Stimulated activated CD4-positive, alpha-beta T cell treated with anti-CD3 and anti-CD28 coated beads, Interleukin-1b, Interleukin-23, amount 100 ng/mL, for 24 hours (primary cell): ENCODE data around the gene NT5C3B.
"Not testable (repeated sequence)": the region's sequence is repeated elsewhere in the genome, so short reads cannot be mapped to it uniquely, and the experiment has no call there.

Experiments
- DNase-seq, 4 experiments: peaks; one replicate each; pipeline ENCODE4 v3.0.0-alpha.2; 2020; ENCODE audit warnings: low read depth in 4 of 4, low spot score in 1 of 4

NT5C3B gene

GRCh38 chr17:41835800-41836549 lies at the start of gene NT5C3B:
Gene NT5C3B (minus strand): TSS chr17:41836232. CDS start chr17:41836193, 39 bp downstream.
- DNase-seq: peak; percentile 6 to 51 (median 38)

DNA sequence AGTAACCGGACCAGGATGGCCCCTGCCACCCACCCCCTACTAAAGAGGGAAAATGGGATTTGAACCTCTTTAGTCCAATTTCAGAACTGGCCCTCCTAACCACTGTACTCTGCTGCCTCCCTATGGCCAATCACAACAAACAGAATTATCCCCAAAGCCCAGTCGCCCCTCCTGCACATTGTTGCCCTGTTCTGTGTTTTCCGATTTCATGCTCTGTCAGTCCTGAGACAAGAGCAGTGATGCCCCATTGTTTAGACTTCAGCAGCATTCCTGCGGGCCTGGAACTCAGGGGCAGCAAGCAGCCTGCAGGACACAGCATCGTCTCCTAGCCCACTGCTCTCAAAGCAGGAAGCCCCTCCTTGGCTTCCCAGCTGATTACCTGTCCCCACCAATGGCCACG lies 49.7 kb upstream of the NT5C3B start:
- no peak for DNase-seq

- no peak for DNase-seq
These were observed 46.7 kb upstream of the NT5C3B start for GRCh38 chr17:41882756-41883155.

DNA sequence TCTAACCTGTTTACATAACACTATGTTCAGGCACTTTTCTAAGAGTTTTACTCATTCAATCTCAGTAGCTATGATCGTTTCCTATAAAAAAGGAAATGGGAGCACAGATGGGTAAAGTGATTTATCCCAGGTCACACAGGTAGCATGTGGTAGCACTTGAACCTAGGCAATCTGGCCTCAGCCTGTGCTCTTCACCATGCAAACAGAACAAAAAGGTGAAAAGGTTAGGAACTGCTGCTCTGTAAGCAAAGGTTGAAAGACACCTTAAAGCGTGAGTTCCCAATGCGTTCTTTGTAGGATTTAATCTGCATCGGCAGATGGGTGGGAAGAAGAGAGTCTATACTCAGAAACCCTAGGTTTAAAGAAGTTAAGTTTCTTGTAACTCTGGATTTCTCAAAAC lies 44.1 kb upstream of the NT5C3B start:
- no peak for DNase-seq

- not testable (repeated sequence) for DNase-seq
These were observed 38.2 kb upstream of the NT5C3B start for GRCh38 chr17:41874293-41874670.

GRCh38 chr17:41873559-41874292 lies 37.7 kb upstream of the NT5C3B start:
- no peak for DNase-seq

DNA sequence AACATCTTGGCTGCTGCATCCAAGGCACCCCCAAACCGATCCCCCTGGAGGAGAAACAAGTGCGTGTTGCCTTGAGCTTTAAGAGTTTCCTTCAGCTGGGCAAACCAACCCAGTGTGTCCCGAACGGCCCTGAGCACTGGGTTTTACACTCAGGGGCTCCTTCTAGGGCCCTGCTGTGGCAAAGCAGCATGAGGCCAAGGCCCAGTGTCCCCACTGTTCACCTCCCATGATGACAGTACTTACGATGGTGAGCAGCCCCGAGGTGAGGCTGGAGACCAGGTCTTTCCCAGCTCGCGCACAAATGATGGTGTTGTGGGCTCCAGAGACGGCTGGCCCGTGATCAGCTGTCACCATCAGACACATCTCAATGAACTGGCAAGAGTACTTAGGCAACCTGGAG lies 35.8 kb upstream of the NT5C3B start:
- DNase-seq: no peak

GRCh38 chr17:41870627-41871026 lies 34.6 kb upstream of the NT5C3B start:
- DNase-seq: no peak

DNA sequence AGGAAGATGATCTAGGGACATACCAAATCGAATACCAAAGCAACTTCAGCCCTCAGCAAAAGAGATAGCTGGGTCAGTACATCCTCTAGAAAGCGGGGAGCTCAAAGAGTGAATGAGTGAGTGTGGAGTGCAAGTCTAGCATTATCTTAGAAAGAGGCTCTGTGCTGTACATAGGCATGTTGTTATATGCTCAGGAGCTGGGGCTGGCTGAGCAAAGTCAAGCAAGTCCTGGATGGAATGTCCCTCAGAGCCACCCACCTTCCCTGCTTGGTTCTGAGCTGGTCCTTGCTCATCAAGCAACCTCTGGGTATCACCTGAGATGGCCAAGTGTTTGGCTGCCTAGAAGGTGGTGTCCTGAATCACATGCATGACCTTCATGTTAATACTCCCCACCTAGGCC lies 34.1 kb upstream of the NT5C3B start:
- DNase-seq: no peak

DNA sequence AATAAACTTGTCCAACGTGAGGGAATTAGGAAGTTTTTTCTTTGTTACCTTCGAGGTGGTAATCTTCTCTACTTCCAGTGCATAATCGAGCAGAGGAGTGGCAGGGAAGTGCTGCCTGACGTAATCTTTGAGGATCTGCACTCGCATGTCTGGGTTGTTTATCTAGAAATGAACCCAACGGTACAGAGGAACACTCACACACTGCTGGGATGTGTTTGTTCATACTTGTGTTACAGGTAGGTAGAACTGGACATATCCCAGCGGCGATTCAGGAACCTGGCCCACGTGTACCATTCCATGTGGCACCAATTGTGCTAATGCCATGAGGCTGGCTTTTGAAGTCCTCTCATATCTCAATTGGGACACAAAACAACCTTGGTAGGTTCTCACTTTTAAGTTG lies 33.4 kb upstream of the NT5C3B start:
- no peak for DNase-seq

DNA sequence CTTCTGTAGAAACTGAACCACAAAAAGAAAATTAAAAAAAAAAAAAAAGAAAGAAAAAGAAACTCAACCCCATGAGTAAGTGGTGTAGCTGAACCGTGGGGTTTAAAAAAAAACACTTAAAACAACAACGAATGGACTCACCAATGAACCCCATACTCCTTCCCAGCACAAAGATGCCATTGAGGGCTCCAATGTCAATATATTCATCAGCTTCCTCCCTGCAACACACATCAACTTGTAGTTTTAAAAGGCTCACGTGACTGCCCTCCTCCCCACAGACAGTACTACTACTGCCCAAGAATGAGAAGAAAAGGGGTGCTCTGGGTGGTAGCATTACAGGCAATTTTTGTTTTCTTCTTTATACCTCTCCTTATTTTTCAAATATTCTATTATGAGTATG lies 32.5 kb upstream of the NT5C3B start:
- DNase-seq: no peak

DNA sequence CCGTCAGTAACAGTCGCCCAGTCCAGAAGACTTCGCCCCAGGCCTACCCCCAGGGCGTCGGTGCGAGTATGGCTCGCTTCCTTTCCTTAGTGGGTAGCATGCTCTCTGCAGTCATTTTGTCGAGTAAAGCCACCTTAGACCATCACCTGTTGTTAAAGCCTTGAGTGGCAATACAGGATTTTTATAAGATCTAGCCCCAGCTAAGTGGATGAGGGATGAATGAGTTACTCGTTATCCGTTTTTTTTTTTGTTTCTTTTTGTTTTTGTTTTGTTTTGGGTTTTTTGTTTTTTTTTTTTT lies 29.5 kb upstream of the NT5C3B start:
- no peak for DNase-seq

DNA sequence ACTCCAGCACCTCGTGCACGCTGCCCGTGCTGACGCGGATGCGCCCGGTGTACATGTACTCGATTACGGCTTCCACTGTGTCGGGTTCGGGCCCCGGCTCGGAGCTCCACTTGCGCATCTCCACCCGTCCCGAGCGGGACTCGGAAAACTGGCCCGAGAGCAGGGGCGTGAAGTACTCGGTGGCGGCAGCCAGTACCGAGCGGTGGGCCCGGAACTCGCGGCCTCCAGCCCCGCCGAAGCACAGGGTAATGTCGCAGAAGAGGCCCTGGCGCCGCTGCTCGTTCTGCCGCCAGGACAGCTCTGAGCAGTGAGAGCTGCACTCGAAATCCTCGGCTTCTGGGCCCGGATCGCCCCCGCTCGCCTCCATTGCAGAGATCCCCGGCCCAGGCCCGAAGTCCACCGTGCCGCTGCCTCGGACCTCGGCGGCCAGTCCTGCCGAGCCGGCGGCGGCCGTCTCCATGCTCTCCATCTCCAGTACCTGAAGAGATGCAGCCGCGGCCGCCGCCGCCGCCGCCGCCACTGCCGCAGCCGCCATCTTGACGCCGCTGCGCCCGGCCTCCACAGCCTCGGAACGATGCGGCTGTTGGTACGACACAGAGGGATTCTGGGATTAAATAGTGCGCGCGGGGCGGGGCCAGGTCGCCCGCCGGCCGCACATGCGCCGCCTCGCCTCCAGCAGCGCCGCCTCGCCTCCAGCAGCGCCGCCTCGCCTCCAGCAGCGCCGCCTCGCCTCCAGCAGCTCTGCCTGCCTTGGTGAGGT lies 29.0 kb upstream of the NT5C3B start, which contains the start of gene KLHL11:
KLHL11 (minus strand) TSS at position 588 of the 760 bp plus-strand sequence; CDS start at position 535, 53 bp downstream.
- DNase-seq: peak; percentile 57 to 83 (median 73)

- no peak for DNase-seq
These were observed 28.4 kb upstream of the NT5C3B start for GRCh38 chr17:41864498-41864835.

- DNase-seq: peak in 1 of 4 experiments; percentile 21
These were observed 27.2 kb upstream of the NT5C3B start for GRCh38 chr17:41863074-41863848.

DNA sequence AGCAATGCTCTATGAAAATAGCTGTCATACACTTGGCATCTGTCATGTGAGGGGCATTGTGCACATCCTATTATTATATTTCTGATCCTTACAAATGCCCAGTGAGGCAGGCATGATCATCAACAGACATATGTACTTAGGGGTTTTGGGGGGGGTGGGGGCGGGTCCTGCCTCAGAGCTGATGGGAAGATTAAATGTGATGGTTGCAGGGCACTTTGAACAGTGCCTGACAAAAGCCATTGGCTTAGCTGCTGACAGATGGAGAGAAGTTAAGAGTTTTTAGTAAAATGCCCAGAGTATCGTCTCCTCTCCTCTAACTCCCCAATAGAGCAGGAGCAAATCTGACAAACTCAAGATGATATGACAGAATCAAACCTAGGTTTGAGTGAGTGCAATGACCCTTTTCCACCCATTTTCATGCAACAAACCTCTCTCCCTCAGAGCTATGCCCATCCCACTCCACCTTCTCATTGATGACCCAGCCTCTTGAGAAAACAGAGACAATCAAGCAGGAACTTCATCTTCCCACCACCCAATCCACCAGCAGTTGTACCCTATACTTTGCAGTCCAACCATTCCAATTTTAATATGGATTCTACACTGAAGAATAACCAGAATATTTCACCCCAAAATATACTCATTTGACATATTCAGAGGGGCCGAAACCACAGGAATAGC lies 24.4 kb upstream of the NT5C3B start:
- DNase-seq: no peak

DNA sequence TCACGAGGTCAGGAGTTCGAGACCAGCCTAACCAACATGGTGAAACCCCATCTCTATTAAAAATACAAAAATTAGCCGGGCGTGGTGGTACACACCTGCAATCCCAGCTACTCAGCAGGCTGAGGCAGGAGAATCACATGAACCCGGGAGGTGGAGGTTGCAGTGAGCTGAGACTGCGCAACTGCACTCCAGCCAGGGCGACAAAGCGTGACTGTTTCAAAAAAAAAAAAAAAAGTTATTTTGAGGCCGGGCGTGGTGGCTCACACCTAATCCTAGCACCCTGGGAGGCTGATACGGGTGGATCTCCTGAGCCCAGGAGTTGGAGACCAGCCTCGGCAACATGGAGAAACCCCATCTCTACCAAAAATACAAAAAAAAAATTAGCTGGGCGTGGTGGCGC lies 15.3 kb upstream of the NT5C3B start:
- not testable (repeated sequence) for DNase-seq

DNA sequence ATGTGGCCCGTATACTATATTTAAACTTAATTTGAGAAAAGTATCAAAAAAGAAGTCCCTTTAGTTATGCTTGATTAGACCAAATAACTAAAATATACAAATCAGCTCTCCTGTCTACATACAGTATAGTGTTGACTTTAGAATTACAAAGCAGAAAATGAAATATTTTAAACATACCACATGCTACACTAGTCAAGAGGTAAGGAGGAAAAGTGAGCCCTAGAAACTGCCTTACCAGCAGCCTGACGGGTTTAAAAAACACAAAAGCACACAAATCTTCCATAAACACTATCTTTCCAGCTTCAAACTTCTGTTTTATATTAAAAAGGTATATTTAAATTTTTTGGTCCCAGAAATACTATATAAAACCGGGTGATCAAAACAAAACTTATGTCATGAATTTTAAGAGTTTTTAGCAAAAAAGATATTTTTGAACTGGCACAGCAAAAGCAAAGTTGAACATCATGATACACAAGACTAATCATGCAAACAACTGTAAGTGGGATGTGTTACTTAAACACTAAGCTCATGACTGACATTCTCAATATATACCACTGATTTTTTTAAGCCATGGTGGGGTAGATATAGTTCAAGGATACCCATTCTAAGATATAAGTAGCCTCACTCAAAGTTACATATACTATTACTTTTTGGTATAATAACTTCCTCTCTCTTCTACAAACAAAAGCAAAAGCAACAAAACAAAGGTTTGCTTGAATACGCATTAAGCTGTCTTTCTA lies 13.4 kb upstream of the NT5C3B start:
- DNase-seq: no peak

GRCh38 chr17:41848788-41849187 lies 12.8 kb upstream of the NT5C3B start:
- DNase-seq: no peak

- no peak for DNase-seq
These were observed 8.9 kb upstream of the NT5C3B start for GRCh38 chr17:41844971-41845370.
